ENCODE data around the gene TGFBR3L. TPM values are rescaled to one million over a fixed set of nuclear protein-coding genes. Genes with fewer than 3 reads are reported as not detected.

Gene TGFBR3L
- total and polyA plus RNA-seq, 2 of the 4 experiments (the other 2 are of a cell fraction): 0.94 TPM; not detected in 1

DNA sequence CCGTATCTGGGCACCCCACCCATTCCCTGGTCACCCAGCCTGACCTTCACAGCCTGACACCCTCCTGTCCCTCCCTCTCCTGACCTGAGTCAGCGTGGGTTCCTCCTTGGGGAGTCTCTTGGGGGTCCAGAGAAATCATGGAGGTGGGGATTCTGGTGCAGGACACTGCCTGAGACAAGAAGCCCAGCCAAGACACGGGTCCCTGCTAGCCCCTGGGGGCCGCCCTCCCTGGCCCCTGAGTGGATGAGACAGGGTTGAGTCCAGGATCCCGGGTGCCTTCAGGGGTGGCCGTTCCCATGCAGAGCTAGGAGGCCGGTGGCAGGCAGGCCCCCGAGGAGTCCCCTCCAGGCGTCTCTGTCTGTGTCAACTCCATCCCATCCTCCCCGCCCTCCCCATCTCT is 9.4 kb upstream of the TGFBR3L start (continued):
- TF ChIP-seq, protein P1, sequence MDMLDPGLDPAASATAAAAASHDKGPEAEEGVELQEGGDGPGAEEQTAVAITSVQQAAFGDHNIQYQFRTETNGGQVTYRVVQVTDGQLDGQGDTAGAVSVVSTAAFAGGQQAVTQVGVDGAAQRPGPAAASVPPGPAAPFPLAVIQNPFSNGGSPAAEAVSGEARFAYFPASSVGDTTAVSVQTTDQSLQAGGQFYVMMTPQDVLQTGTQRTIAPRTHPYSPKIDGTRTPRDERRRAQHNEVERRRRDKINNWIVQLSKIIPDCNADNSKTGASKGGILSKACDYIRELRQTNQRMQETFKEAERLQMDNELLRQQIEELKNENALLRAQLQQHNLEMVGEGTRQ (IDR thresholded peaks at IDR 0.05; ENCODE audit: low read depth, low read length): no peak
- TF ChIP-seq MAFK (IDR thresholded peaks at IDR 0.05; ENCODE audit: low read depth, low read length) (no peak), POLR2A (IDR thresholded peaks at IDR 0.05; ENCODE audit: low read depth, low read length) (no peak), RAD21 (IDR thresholded peaks at IDR 0.05; ENCODE audit: low read length) (no peak), RCOR1 (IDR thresholded peaks at IDR 0.05; ENCODE audit: insufficient replicate concordance, low read length) (no peak)

DNA sequence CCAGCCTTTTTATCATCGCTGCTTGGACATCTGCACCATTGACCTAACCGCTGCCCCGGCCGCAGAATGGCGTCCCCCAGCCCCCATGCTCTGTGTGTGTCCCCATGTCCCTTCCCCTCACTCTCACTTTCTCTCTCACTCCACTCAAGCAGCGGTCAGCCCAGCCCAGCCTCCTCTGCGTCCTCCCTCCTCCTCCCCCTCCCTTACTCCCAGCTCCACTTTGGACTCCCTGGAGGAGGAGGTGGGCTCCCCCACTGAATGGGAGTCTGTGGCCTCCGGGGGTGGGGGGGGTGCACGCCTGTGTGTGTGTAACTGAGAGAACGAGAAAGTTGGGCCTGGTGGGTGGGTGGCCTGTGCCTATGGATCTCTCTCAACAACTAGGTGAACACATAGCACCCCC is 8.8 kb upstream of the TGFBR3L start:
- TF ChIP-seq CEBPB (IDR thresholded peaks at IDR 0.05; ENCODE audit: low read depth, low read length): no peak
- TF ChIP-seq NFE2L2 (IDR thresholded peaks at IDR 0.05; ENCODE audit: low read depth, low read length): no peak
- no peak for TF ChIP-seq RFX5 (IDR thresholded peaks at IDR 0.05; ENCODE audit: low read depth, low read length)
- TF ChIP-seq MXI1 (IDR thresholded peaks at IDR 0.05; ENCODE audit: borderline replicate concordance, low read depth, low read length): no peak
- Histone ChIP-seq H3K56ac (ENCODE audit: extremely low read depth, insufficient read depth, low read length) (no peak overlapping the region), H3K36me3 (ENCODE audit: control insufficient read depth, insufficient read depth, low read length) (peaks cover 19% of the 10 kb centered on the region), H3K9me1 (ENCODE audit: insufficient read depth, low read length) (peaks cover 11% of the 10 kb centered on the region), H3K27ac (ENCODE audit: insufficient read depth, low read length) (no peak overlapping the region), H2AK5ac (ENCODE audit: low read depth, low read length) (no peak overlapping the region), H3K4me2 (ENCODE audit: low read depth, low read length) (no peak overlapping the region), H4K91ac (ENCODE audit: insufficient read depth, low read depth, low read length) (no peak overlapping the region), H3K18ac (ENCODE audit: low read depth, low read length) (no peak overlapping the region), H4K20me1 (ENCODE audit: insufficient read depth, low read length) (peaks cover 50% of the 10 kb centered on the region), H4K5ac (ENCODE audit: low read depth, low read length) (no peak overlapping the region), H3K27me3 (ENCODE audit: control insufficient read depth, insufficient read depth, low read length) (no peaks in the 10 kb centered on the region), H3K14ac (replicated peaks; ENCODE audit: low read depth, low read length) (no peak overlapping the region), H4K8ac (ENCODE audit: low read depth in 2 of 2, low read length in 2 of 2) (no peak overlapping the region), H3K23ac (ENCODE audit: low read depth, low read length) (no peak overlapping the region), H3K4me3 (ENCODE audit: insufficient read depth, low read depth, low read length) (no peak overlapping the region), H2BK120ac (ENCODE audit: low read depth, low read length) (no peak overlapping the region), H2BK20ac (ENCODE audit: low read depth, low read length) (no peak overlapping the region), H3K79me1 (ENCODE audit: low read depth in 1 of 2, low read length in 2 of 2) (peaks cover 14 to 52% of the 10 kb centered on the region in 2 experiments; a peak in 3 of 4 replicates), H2BK5ac (ENCODE audit: low read depth, low read length, poor library complexity, severe bottlenecking) (no peak overlapping the region), H2AFZ (replicated peaks; ENCODE audit: low read length, poor library complexity) (no peak overlapping the region), H3K9me3 (ENCODE audit: control insufficient read depth, insufficient read depth, low read length) (no peaks in the 10 kb centered on the region), H3K9ac (ENCODE audit: low read depth, low read length) (no peak overlapping the region), H2AK9ac (replicated peaks; ENCODE audit: low read depth, low read length, poor library complexity) (no peak overlapping the region), H3K4ac (ENCODE audit: low read depth, low read length) (no peak overlapping the region), H3K4me1 (ENCODE audit: control insufficient read depth, insufficient read depth, low read length) (peaks cover 10% of the 10 kb centered on the region), H2BK15ac (ENCODE audit: low read depth, low read length) (no peak overlapping the region)
- intact Hi-C loops (cut with micrococcal nuclease): no loop called here
- ATAC-seq (ENCODE audit: low read depth) (no peak), DNase-seq (no peak)
- dilution Hi-C loops (cut with HindIII; ENCODE audit: low sequenced_read_pairs, unreplicated experiment): no loop called here
- in situ Hi-C loops (cut with MboI; ENCODE audit: low sequenced_read_pairs): no loop called here
- BruUV-seq (replicated peaks): no TSS peak
- WGBS, 2 experiments (ENCODE audit: extremely low coverage in 2 of 2, insufficient read length in 1 of 2): 100% methylated on average over 1 of the region's 10 CpGs; no CpG with 5 or more reads in 1 of the 2 experiments
- POLR2A ChIA-PET (ENCODE audit: unreplicated experiment): no interaction called here
- CTCF ChIA-PET: no interaction called here

Data from IMR-90 (cell line).